SK-N-MC (cell line): ENCODE results near the gene QSOX2.

Experiments
- EZH2 ChIP-seq: fragments of 200-600 bp; sonication (generic); IDR thresholded peaks from one replicate; pipeline ENCODE4 v1.6.1; 2017; ENCODE audit warnings: antibody characterized with exemption
- FOXP2 ChIP-seq: optimal IDR thresholded peaks from 2 replicates; pipeline ENCODE3; 2011; ENCODE audit warnings: mild to moderate bottlenecking, moderate library complexity; ENCODE audit not compliant: insufficient read depth; ENCODE audit errors: extremely low read length, control extremely low read depth
- POLR2AphosphoS5 ChIP-seq: IDR thresholded peaks from 2 replicates; pipeline ENCODE4 v1.6.1; 2012; ENCODE audit warnings: mild to moderate bottlenecking, low read depth, low read length, borderline replicate concordance

GRCh38 chr9:136280535-136281315 lies 35.1 kb upstream of the QSOX2 start:
- TF ChIP-seq FOXP2 (no peak), EZH2 (no peak), POLR2AphosphoS5 (no peak)
